Activated naive CD4-positive, alpha-beta T cell treated with Interleukin-2 at 50 U/mL for 16 hours (primary cell): ENCODE results near the gene C2CD4B.
A peak's percentile ranks its signal among the peaks of the same experiment; 100 is the strongest.

ENCODE experiments used
- DNase-seq: peaks from one replicate; pipeline ENCODE4 v3.0.0-alpha.2; 2020

C2CD4B gene

DNA sequence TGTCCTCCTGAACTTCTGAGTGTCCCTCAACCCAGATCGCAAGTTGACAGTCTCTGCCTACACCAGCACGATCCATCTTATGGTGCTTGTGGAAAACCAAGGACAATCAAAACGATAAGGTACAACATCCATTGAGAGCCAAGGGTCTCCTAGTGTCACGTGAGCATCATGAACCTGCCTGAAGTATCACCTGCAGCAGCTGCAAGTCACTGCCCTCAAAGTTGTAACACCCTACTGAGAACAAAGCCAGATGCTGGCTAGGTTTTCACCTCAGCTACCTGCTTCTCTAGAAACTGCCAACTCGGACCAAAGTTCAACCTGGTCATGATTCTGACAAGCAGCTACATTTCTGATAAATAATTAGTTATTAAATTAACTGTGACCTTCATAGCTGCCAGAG, 17.5 kb downstream of the C2CD4B start:
- no peak for DNase-seq

DNA sequence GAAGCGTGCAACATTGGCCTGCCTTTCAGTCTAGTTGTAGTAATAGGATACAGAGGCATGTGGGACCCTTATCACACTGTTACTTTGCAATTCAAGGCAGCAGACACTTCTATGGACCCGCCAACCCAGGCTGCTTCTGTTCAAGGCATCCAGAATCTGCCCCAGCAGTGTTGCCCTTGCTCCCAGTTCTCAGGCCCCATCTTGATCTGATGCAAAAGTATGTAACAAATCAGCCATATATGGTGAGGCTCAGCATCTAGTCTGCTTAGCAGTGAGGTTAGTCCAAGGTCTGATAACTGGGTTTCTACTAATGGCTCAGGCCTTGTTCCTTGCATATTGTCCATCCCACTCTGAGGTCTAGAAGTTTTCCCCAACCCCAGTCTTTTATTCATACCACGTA, 17.9 kb downstream of the C2CD4B start:
- DNase-seq: no peak

DNA sequence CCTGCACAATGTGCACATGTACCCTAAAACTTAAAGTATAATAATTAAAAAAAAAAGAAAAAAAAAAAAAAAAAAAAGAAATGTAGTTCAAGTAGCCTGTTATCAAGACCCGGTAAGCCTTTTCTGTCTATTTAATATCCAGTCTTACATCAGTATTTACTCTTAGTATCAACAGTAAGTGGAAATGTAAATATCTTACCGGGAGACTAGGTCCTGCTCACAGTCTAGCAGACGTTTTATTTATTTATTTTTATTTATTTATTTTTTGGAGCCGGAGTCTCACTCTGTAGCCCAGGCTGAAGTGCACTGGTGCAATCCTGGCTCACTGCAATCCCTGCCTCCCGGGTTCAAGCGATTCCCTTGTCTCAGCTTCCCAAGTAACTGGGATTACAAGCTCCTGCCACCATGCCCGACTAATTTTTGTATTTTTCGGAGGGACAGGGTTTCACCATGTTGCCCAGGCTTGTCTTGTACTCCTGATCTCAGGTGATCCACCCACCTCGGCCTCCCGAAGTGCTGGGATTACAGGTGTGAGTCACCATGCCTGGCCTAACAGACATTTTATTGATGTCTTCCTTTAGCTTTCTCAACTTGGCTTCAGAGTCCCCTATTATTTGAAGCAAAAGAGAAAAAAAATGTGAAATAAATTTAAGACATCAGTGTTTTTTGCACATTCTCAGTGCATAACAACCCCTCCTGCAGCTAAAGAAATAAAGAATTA, 19.9 kb downstream of the C2CD4B start:
- DNase-seq: no peak

DNA sequence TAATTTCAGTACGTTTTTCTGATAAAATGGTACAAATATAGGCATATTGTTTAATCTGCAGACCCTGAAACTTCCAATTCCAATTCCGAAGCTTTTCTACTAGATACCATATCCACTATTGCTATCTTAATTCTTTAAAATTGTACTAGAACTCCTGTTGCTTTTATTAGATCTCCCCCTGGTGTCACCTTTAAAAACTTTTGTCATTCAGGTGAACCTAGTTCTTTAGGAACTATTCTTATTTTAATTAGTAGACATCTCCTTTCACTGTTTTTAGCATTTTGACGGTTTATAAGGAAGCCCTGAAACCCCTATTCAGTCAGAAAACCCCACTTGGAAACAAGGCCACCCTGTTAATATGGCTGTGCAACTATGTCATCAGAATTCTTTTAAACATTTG, 22.3 kb downstream of the C2CD4B start:
- no peak for DNase-seq

DNA sequence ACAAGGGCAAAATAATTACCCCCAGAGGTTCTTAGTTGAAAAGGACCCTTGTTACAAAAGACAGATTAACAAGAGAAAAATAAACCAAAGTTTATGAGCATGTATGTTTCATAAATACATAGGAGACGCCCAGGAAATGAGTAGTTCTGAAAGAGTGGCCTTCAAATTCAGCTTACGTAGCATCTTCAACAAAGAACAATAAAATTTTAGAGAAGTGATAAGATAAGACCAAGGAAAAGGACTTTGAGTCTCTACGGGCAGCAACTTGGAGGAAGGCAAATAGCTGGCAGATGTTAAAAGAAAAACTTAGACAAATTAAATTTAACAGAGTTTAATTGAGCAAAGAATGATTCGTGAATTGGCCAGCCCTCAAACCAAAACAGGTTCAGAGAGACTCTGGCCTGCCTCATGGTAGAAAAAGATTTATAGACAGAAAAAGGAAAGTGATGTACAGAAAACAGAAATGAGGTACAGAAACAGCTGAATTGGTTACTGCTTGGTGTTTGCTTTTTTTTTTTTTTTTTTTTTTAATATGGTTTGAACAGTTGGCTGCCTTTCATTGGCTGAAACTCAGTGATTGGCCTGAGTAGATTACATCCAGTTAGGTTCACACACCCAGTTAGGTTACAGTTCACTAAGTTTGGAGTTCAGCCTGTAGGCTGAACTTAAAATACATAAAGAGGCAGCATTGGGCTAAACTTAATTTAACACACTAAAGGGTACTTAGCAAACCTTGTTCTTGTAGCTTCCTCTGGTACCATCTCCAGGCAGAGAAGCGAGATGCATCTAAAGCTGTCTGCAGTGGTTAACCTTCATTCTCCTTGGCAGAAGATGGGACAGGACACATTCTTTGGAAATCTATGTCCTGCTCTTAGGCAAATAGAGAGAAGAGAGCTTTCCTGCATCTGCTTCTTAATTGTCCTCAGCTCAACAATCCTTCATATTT, 23.2 kb downstream of the C2CD4B start:
- no peak for DNase-seq

DNA sequence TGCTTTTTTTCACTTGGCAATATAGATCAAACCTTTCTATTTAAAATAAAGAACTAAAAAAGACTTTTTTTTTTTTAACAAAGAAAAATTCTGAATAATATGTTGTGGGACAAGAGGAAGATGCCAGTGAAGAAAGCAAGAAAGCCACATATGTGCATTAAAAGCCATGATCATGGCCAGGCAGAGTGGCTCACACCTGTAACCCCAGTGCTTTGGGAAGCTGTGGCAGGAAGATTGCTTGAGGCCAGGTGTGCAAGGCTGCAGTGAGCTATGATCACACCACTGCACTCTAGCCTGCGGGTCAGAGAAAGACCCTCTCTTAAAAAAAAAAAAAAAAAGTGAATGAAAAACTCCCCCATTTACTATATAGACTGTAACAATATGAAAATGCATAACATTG, 23.9 kb downstream of the C2CD4B start:
- DNase-seq: no peak

DNA sequence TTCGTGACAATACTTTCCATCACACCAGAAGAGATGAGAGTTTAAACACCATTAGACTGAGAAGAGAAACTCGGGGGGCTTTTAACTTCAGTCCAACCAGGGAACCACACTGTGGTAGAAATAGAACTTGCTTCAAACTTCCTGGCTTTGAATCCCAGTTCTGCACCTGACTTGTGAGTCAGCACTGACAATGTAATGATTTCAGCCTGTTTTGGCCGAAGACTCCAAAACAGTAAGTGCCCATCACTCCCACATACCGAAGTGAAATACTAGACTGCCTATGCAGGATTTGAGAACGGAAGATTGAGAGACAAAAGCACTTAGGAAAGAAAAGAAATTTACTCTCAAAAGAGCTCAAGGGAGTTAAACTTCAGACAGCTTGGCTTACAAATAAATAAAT, 27.0 kb downstream of the C2CD4B start:
- no peak for DNase-seq

DNA sequence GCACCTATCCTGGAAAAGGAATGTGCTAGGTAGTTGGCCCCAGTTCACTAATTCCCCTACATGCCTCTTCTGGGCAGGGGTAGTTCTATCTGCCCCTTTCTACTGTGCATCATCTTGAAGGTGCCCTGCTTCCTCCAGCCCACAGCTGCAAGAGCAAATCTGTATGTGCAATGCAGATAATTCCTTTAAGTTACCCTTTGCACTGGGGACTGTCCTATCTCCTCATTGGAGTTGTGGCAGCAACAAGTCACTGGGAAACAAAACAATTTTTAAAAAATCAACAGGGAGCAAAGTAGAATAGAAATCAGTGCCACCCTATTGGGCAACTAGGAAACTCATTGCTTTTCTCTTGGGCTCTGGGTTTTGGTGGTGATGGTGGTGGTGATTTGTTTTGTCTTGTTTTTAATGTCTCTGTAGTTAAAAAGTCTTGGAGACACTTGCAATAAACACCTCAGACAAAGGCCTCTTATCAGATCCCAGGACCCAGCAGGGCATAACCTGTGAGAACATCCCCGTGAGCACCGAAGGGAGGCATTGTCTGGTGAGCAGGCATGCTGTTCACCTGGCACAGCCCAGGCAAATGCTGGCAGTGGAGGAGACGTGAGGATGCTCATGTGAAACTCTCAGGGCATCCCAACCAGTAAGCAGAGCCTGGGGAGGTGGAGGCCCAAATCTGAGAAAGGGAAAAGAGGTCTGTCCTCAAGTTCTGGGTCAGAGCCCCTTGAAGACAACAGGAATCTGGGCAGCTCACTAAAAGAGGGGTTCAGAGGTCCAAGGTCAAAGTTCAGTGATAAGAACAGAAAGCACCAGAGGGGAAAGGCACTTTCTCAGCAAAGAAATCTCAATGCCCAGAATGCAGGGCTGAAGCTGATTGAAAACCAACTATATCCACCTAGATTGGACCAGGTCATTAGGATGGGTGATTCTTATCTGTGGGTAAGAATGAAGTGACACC, 27.9 kb downstream of the C2CD4B start:
- DNase-seq: no peak

DNA sequence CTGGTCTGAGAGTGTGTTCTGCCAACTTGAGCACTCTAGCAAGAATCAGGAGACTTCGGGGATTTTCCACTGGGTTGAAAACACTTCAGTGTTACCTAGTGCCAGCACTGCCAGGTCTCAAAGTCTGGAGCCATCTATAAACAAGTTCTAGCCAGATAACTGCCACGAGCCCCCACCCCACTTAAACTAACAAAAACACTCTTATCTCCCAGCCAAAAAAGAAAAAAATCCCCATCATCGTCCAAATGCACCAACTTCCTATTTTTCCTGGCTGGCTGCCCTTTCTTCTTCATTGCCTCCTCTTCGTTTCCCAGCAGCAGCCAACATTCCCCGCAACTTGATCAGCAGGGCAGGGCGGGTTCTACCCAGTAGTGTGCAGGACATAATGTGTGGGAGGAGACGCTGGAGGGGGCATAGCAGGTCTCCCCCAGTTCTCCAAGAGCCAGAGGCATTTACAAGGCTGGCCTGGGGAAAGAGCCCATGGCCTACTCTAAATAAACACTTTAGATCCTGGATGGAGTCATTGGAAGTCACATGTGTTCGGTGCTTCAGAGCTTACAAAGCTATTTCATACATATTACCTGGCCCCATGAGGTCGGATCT, 29.5 kb downstream of the C2CD4B start:
- no peak for DNase-seq

DNA sequence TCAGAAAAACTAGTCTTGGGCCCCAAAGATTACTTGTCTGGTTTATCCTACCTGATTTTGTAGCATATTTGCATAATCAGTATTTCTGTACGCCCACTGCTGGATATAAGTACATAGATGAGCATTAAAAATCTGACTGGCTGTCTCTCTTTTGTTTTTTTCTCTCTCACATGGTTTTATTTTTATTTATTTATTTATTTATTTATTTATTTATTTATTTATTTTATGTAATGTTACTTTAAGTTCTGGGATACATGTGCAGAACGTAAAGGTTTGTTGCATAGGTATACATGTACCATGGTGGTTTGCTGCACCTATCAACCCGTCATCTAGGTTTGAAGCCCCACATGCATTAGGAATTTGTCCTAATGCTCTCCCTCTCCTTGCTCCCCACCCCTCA, 31.9 kb downstream of the C2CD4B start:
- no peak for DNase-seq

DNA sequence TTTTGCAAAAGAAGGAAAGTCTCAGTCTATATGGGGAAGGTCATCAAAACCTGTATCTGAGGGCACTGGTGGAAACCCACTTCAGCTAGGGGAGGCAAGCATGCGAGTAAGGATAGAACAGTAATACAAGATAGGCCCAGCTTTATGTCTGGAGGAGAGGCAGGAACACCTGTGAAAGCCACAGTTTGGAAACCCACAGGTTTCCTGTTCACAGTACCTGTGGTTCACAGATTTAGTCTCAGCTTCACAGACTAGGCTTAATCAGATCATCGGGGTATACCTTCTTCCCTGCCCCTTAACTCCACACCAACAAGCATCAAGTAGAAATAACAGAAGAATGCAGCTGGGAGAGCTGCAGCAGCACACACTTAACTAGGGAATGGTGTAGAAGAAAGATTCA, 36.2 kb downstream of the C2CD4B start:
- no peak for DNase-seq

DNA sequence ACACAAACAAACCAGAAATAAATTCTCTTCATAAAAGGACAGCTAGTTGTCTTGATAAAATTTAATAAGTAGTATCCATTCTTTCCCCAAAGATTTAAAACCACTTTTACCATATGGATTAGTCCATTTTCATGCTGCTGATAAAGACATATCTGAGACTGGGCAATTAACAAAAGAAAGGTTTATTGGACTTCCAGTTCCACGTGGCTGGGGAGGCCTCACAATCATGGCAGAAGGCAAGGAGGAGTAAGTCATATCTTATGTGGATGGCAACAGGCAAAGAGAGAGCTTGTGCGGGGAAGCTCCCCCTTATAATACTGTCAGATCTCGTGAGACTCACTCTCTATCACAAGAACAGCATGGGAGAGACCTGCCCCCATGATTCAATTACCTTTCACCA, 38.7 kb downstream of the C2CD4B start:
- no peak for DNase-seq

DNA sequence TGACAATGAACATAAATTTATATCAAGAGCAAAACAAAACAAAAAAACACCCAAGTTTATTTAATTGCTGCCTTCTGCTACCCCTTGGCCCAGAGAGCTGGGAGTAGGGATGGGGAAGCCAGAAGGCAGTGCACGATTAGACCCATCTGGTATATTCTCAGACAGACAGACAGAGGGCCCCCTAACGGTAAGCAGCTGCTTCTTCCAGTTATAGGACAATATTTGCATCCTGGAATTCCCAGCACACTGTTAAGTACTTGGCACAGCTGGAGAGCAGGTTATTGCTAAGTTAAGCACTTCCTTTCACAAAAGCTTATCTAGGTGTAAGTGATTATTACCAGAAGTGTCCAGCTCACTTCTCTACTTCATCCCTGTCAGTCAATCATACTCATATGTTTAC, 39.3 kb downstream of the C2CD4B start:
- DNase-seq: no peak

DNA sequence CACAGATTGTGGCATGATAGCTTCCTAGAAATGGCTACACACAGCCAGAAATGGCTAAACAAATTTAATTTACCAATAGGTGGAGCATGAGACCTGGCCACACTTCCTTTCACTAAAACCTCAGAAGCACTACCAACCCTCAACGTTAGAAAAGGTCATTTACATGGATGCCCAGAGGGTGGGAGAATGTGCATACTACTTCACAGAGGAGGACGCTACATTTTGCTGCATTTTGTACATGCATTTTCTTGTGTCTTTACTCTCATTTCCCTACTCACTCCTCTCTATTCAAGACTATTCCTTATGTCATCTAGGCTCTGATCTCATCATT, 40.1 kb downstream of the C2CD4B start:
- no peak for DNase-seq

DNA sequence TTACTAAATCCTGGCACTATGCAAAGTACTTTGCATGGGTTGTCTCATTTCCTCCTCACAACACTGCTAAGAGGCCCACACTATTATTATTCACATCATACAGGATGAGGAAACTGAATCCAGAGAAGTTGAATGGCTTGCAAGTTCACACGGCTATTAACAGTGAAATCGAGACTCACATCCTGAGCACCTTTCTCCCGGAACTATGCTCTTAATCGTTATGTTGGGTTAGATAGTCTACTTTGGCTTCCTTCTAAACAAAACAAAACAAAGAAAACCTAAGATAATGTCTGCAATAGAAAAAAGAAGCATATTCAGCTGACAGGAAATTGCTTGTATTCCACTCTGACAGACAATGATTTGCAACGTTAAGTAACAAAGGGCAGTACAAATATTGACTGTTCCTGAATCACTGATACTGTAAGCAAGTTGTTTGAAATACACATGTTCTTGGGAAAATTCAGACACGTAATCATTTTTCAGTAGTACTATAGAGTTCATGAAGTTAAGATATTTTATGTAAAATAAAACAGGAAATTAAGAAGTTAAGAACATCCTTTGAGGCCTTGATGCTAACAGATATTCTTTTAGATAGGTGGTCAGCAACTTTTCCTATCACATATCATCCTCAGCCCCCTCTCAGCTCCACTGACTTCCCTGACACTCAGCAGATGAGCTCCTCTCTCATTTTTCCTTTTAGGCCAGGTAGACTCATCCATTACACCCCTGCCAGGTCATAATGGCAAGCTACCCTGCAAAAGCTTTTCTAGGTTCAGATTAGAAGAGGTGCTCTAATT, 40.7 kb downstream of the C2CD4B start:
- no peak for DNase-seq

DNA sequence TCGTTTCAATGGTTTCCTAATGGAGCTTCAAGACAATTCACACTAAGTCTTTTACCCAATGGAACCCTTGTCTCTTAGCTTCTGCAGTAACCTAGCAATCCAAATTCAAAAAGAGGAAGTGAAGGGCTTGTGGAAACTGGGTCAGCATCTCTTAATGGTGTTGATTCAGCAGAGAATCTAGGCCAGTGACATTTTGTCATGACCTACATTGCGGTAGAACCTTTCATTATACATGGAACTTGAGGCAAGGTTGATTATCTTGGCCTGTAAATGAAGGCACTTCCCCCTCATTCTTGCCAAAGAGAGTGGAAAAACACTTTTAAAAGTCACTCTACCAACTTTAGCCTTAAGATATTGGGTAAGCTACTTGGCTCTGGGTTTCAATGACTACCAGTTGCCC, 42.8 kb downstream of the C2CD4B start:
- DNase-seq: no peak

DNA sequence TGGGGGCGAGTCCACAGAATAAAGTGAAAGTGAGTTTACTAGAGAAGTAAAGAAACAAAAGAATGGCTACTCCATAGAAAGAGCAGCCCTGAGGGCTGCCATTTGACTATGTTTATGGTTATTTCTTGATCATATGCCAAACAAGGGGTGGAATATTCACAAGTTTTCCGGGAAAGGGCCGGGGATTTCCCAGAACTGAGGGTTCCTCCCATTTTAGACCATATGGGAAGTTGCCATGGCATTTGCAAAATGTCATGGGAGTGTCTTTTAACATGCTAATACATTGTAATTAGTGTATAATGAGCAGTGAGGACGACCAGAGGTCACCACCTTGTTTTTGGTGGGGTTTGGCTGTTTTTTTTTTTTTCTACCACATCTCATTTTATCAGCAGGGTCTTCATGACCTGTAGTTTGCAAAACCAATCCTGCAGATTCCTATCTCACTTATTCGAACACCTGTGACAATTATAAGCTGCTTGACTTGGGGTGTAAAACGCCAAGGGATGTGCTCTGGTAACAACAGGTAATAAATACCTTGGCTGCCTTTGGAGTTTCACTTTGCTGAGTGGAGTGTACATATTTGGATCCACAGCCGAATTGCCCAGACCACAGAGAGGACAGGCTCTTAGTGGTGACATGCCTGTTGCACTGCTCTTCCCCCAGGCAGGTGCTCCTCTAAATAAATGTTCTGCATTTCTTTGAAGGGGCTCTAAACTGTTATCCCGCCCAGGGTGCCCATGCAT, 43.6 kb downstream of the C2CD4B start:
- no peak for DNase-seq

DNA sequence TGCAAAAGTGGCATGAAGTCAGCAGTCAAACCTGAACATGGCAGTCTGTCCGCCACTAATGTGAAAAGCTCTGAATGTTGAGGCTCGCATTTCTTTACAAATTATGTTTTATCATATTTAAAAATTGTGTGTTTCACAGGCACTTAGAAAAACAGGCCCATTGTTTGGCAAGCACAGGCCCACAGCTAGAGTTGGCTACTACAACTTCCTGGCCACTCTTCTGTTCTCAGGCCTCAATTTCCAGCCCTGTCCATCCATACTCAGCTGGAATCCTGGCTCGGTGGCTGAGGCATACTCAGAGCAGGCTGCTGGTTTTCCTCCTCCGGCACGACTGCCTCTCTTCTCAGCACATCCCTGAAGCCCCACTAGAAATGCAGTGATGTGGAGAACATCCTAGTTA, 44.3 kb downstream of the C2CD4B start:
- DNase-seq: no peak

DNA sequence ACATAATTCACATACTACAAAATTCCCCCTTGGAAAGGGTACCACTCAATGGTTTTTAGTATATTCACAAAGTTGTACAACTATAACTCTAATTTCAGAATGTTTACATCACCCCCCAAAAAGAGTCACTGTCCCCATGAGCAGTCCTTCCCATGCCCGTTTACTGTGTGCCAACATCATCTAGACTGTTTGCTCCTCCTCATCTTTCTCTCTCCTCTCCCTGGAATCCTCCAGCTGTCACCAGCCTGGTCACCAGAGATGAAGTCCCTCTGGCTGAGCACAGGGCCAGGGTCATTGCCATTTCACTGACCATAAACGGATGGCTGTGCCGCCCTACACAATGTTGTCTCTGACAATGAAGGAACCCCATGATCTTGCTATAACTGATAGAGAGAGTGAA, 45.2 kb downstream of the C2CD4B start:
- DNase-seq: no peak

DNA sequence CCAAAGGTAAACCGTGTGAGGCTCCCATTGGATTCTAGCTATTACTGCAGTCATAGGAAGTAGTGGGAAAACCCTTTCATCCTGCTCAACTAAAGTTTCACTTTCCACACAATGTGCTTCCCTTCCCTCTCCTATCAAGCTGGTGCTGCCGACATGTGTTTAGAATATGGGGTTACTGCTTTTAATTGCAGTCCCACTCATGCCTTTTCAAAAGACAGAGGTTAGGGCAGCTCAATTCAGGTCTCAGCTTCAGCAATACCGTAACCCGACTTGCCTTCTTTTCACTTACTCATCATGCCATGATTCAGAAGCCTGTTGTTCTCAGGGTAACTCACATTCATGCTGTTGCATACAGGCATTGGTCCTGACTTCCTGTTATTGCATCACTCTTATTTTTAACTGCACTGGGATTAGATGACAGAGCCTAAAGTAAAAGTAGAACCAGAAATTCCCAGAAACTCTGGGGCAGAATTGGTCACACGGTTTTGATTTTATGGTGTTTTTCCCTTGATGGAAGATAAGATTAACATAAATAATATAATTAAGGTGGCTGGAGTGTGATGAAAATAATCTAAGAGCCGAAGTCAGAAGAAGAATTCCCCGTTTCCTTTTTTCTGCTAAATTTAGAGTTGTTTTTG, 45.7 kb downstream of the C2CD4B start:
- DNase-seq: peak; percentile 22
